A549 (cell line): ENCODE data around the gene MED26. TPM values are rescaled to one million over a fixed set of nuclear protein-coding genes. Genes with fewer than 3 reads are reported as not detected.

ENCODE experiments used
- ATAC-seq, 2 experiments: fragments of 200-7000 bp in 1 of 2; fragments of >200 bp in 1 of 2; cut with Nextera tagmentation in 1 of 2; cut with Tn5 transposase in 1 of 2; 3 replicates each; pipeline versions ENCODE4 v1.8.0 to v1.9.1; 2018 to 2020; ENCODE audit warnings: mild to moderate bottlenecking in 1 of 2, moderate library complexity in 1 of 2
- CTCF ChIA-PET: fragments of 300-600 bp; sonication (Branson Sonifier 250); formaldehyde crosslinking; extraction: SDS; loops from one replicate; lab custom pipeline; 2021; ENCODE audit warnings: antibody characterized with exemption, inconsistent platforms; lab: Yijun Ruan, JAX
- POLR2A ChIA-PET: fragments of 350-600 bp; formaldehyde crosslinking; extraction: SDS; loops from one replicate; lab custom pipeline; 2021; ENCODE audit warnings: antibody characterized with exemption, inconsistent platforms; lab: Yijun Ruan, JAX
- DNase-seq, 2 experiments: peaks; one replicate each; pipeline versions ENCODE4 v3.0.0 to v3.0.0-alpha.2; 2011 to 2016; ENCODE audit warnings: low read depth in 1 of 2, low spot score in 1 of 2
- FAIRE-seq: peaks from 2 replicates; lab custom pipeline; 2011; peaks lifted over from hg19 to GRCh38; lab: Jason Lieb, UNC
- H3K27ac ChIP-seq, 2 experiments: fragments of >200 bp; sonication (Bioruptor Twin); formaldehyde crosslinking; 3 replicates each; pipeline ENCODE4 v1.5.1; 2016 to 2017
- H3K4me1 ChIP-seq: fragments of >200 bp; sonication (Bioruptor Twin); formaldehyde crosslinking; 3 replicates; pipeline ENCODE4 v1.6.1; 2016
- H3K4me2 ChIP-seq: fragments of >200 bp; sonication (Bioruptor Twin); formaldehyde crosslinking; 3 replicates; pipeline ENCODE4 v1.6.1; 2016
- H3K4me3 ChIP-seq: fragments of >200 bp; sonication (Bioruptor Twin); formaldehyde crosslinking; 3 replicates; pipeline ENCODE4 v1.5.1; 2016
- H3K9me3 ChIP-seq: fragments of >200 bp; sonication (Bioruptor Twin); formaldehyde crosslinking; 3 replicates; pipeline ENCODE4 v1.6.1; 2016
- BCL3 ChIP-seq: fragments of >200 bp; sonication (Bioruptor Twin); formaldehyde crosslinking; IDR thresholded peaks from 3 replicates; pipeline ENCODE4 v1.6.1; 2016
- E2F6 ChIP-seq: IDR thresholded peaks from 2 replicates; pipeline ENCODE4 v1.6.1; 2012; ENCODE audit warnings: low read depth, borderline replicate concordance
- EHMT2 ChIP-seq: fragments of 200-600 bp; sonication (generic); IDR thresholded peaks from 2 replicates; pipeline ENCODE4 v1.6.1; 2016; ENCODE audit warnings: antibody characterized with exemption, low read depth, mild to moderate bottlenecking, moderate library complexity
- ESRRA ChIP-seq: fragments of 150-350 bp; IDR thresholded peaks from 2 replicates; pipeline ENCODE4 v1.6.1; 2014; ENCODE audit warnings: mild to moderate bottlenecking, low read length, borderline replicate concordance
- HDAC2 ChIP-seq: fragments of 200-600 bp; sonication (generic); IDR thresholded peaks from 2 replicates; pipeline ENCODE4 v1.6.1; 2016
- HEYL ChIP-seq: fragments of 250-450 bp; sonication (Bioruptor Pico); IDR thresholded peaks from 2 replicates; pipeline ENCODE4 v1.8.0; 2021; ENCODE audit warnings: mild to moderate bottlenecking, moderate library complexity
- HOXB13 ChIP-seq: fragments of 250-450 bp; sonication (Bioruptor Pico); IDR thresholded peaks from 2 replicates; pipeline ENCODE4 v1.5.0; 2020; ENCODE audit warnings: low read depth, mild to moderate bottlenecking, moderate library complexity
- JUN ChIP-seq, 2 experiments: fragments of >200 bp; sonication (Bioruptor Twin); formaldehyde crosslinking; IDR thresholded peaks; 2 replicates in 1 of 2; 3 replicates in 1 of 2; pipeline ENCODE4 v1.6.1; 2016 to 2017
- KDM1A ChIP-seq: fragments of 200-600 bp; sonication (generic); IDR thresholded peaks from 2 replicates; pipeline ENCODE4 v1.6.1; 2016; ENCODE audit warnings: low read depth, mild to moderate bottlenecking
- KDM5A ChIP-seq: fragments of 200-600 bp; sonication (generic); IDR thresholded peaks from 2 replicates; pipeline ENCODE4 v1.6.1; 2016; ENCODE audit warnings: antibody characterized with exemption, mild to moderate bottlenecking
- MAZ ChIP-seq: fragments of 150-350 bp; IDR thresholded peaks from 2 replicates; pipeline ENCODE4 v1.6.1; 2014; ENCODE audit warnings: antibody characterized with exemption, low read depth, low read length, borderline replicate concordance
- MYC ChIP-seq: IDR thresholded peaks from 2 replicates; pipeline ENCODE4 v1.6.1; 2012; ENCODE audit warnings: mild to moderate bottlenecking, inconsistent platforms, low read length, improper control_type of control experiment, borderline replicate concordance
- NPAS2 ChIP-seq: fragments of 250-450 bp; sonication (Bioruptor Pico); IDR thresholded peaks from 2 replicates; pipeline ENCODE4 v1.8.0; 2022; ENCODE audit warnings: mild to moderate bottlenecking, moderate library complexity, borderline replicate concordance
- NR3C1 ChIP-seq: fragments of >200 bp; sonication (Bioruptor Twin); formaldehyde crosslinking; IDR thresholded peaks from 3 replicates; pipeline ENCODE4 v1.6.1; 2017
- PHF8 ChIP-seq: fragments of 200-600 bp; sonication (generic); IDR thresholded peaks from 2 replicates; pipeline ENCODE4 v1.6.1; 2016; ENCODE audit warnings: low read depth, mild to moderate bottlenecking, antibody characterized with exemption, moderate library complexity, borderline replicate concordance
- POLR2AphosphoS2 ChIP-seq: conservative IDR thresholded peaks from 2 replicates; pipeline ENCODE4 v1.6.1; 2012; ENCODE audit warnings: low read length, improper control_type of control experiment, inconsistent platforms
- RARB ChIP-seq: fragments of 250-450 bp; sonication (Bioruptor Pico); IDR thresholded peaks from 2 replicates; pipeline ENCODE4 v1.8.0; 2021; ENCODE audit warnings: mild to moderate bottlenecking, moderate library complexity
- RFX5 ChIP-seq: fragments of 450-650 bp; IDR thresholded peaks from 2 replicates; pipeline ENCODE4 v1.7.1; 2014; ENCODE audit warnings: antibody characterized with exemption, mild to moderate bottlenecking, moderate library complexity
- SMC3 ChIP-seq: fragments of >200 bp; sonication (Bioruptor Twin); formaldehyde crosslinking; IDR thresholded peaks from 3 replicates; pipeline ENCODE4 v1.6.1; 2018; ENCODE audit warnings: inconsistent platforms
- SREBF2 ChIP-seq: fragments of 450-650 bp; IDR thresholded peaks from 2 replicates; pipeline ENCODE4 v1.6.1; 2014; ENCODE audit warnings: mild to moderate bottlenecking, moderate library complexity
- TFCP2L1 ChIP-seq: fragments of 250-450 bp; sonication (Bioruptor Pico); IDR thresholded peaks from 2 replicates; pipeline ENCODE4 v1.5.0; 2021; ENCODE audit warnings: mild to moderate bottlenecking
- TP53 ChIP-seq: fragments of 250-450 bp; sonication (Bioruptor Pico); IDR thresholded peaks from 2 replicates; pipeline ENCODE4 v1.5.0; 2021; ENCODE audit warnings: mild to moderate bottlenecking, moderate library complexity
- USF2 ChIP-seq: fragments of 450-650 bp; IDR thresholded peaks from 2 replicates; pipeline ENCODE4 v1.6.1; 2014; ENCODE audit warnings: antibody characterized with exemption
- ZC3H11A ChIP-seq: fragments of 450-650 bp; IDR thresholded peaks from 2 replicates; pipeline ENCODE4 v1.6.1; 2014; ENCODE audit warnings: antibody characterized with exemption, mild to moderate bottlenecking
- ZFP36 ChIP-seq: fragments of 450-650 bp; IDR thresholded peaks from 2 replicates; pipeline ENCODE4 v1.6.1; 2014; ENCODE audit warnings: borderline replicate concordance; ENCODE audit not compliant: partially characterized antibody
- ZNF302 ChIP-seq: fragments of 250-450 bp; sonication (Bioruptor Pico); IDR thresholded peaks from 2 replicates; pipeline ENCODE4 v1.9.0; 2021; ENCODE audit warnings: inconsistent platforms, mild to moderate bottlenecking, moderate library complexity
- ZSCAN20 ChIP-seq: fragments of 250-450 bp; sonication (Bioruptor Pico); IDR thresholded peaks from 2 replicates; pipeline ENCODE4 v1.8.0; 2022; ENCODE audit warnings: mild to moderate bottlenecking, moderate library complexity
- WGBS: methylation state at CpG from one replicate; pipeline ENCODE4 v1.1.6; 2017; ENCODE audit errors: missing lambda C conversion rate; 5-methylcytosine and 5-hydroxymethylcytosine counted together
- polyA plus RNA-seq, 4 experiments: library from polyadenylated mRNA; depleted of rRNA in 3 of 4; stranded (reverse); fragments of >200 nt; fragmentation: RNase III in 1 of 4; extraction: RNeasy Plus Mini Kit Qiagen cat#74134 plus additional on column Dnase treatment in 1 of 4; gene quantifications; 2 replicates in 3 of 4; 3 replicates in 1 of 4; pipeline ENCODE4 v1.2.3, GENCODE V29; 2011 to 2017
- TF ChIP-seq, protein P1 (sequence below): fragments of >200 bp; sonication (Bioruptor Twin); formaldehyde crosslinking; IDR thresholded peaks from 2 replicates; pipeline ENCODE4 v1.6.1; 2016
- TF ChIP-seq, protein P2 (sequence below): fragments of 250-450 bp; sonication (Bioruptor Pico); IDR thresholded peaks from 2 replicates; pipeline ENCODE4 v1.5.0; 2021; ENCODE audit warnings: mild to moderate bottlenecking, moderate library complexity, borderline replicate concordance

The MED26 gene
- polyA plus RNA-seq, 2 of the 4 experiments (the other 2 are of a cell fraction), result 2.4 to 3.6 TPM

DNA sequence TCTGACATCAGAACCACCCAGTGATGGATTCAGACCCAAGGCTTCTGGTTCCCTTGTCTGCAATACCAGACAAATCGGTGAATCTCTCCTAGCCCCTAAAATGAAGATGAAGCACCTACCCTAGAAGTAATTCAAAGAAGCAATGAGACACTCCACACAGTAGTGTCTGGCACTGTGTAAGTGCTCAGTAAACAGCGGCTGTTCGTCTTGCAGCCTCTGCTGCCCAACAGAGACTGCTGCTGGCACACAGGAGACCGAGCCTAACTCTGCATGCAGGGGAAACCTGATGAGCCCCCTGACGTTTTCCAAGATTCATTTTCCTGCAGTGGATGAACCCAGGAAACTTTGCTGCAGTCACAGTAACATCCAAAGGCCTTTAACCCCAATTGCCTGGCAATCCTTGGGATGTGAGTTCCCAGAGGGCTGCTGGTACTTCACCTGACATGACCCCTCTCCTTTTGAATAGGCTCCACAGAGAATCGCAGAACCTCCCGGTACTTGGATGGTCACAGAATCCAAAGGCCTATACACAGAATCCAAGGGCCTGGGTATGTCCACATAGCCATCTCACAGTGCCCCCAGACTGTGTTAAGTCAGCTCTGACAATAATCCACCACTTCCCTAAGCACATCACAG is 6.7 kb downstream of the MED26 start:
- no peak overlapping the region for H3K4me3 ChIP-seq
- H3K4me2 ChIP-seq, result no peak overlapping the region
- H3K4me1 ChIP-seq, result peaks cover 6% of the 10 kb centered on the region; the same call in 2 of the 3 replicates
- FAIRE-seq, result no peak
- no peak for DNase-seq
- WGBS, result 83% methylated on average over 6 of the region's 7 CpGs
- TF ChIP-seq POLR2AphosphoS2 (no peak), SREBF2 (no peak), NPAS2 (no peak), HEYL (no peak), TP53 (CRISPR knock-in tag) (no peak), SMC3 (no peak), HOXB13 (CRISPR knock-in tag) (no peak), USF2 (no peak), JUN (IDR thresholded peaks at IDR 0.05) (no peak), ESRRA (no peak), PHF8 (no peak)
- TF ChIP-seq, protein P1, sequence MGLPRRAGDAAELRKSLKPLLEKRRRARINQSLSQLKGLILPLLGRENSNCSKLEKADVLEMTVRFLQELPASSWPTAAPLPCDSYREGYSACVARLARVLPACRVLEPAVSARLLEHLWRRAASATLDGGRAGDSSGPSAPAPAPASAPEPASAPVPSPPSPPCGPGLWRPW, result no peak
- ATAC-seq, result no peak
- ChIA-PET POLR2A (no interaction called here), CTCF (no interaction called here)
- H3K9me3 ChIP-seq, result no peaks in the 10 kb centered on the region
- no peak overlapping the region for H3K27ac ChIP-seq

DNA sequence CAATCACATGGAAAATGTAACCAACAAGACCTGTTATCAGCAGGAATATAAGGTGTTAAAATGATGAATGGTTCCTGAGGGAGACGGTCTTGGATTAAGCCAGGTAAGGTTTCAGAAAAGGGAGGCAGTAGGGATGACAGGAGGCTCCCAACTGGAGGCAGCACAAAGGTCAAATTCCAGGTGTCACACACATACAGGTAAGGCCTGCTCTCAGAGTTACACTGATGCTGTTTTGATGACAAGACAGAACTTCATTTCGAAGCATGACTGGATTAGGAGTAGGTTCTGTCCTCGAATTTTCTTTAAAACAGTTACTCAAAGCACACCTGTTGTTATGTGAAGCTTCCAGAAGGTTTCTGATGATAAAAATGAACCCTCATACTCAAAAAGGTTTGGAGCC is 7.4 kb downstream of the MED26 start:
- H3K27ac ChIP-seq, result no peak overlapping the region
- no peak for FAIRE-seq
- WGBS, result 80% methylated on average over 3 of the region's 3 CpGs
- CTCF ChIA-PET, result no interaction called here
- no peak for TF ChIP-seq EHMT2
- TF ChIP-seq ZSCAN20 (CRISPR knock-in tag), result no peak
- no peak for TF ChIP-seq KDM5A
- no peak for TF ChIP-seq E2F6
- no peak for TF ChIP-seq TFCP2L1 (CRISPR knock-in tag)
- no peaks in the 10 kb centered on the region for H3K9me3 ChIP-seq
- DNase-seq, result no peak
- H3K4me3 ChIP-seq, result no peak overlapping the region
- no peaks in the 10 kb centered on the region for H3K4me1 ChIP-seq
- H3K4me2 ChIP-seq, result no peak overlapping the region
- POLR2A ChIA-PET, result no interaction called here
- ATAC-seq, result no peak

DNA sequence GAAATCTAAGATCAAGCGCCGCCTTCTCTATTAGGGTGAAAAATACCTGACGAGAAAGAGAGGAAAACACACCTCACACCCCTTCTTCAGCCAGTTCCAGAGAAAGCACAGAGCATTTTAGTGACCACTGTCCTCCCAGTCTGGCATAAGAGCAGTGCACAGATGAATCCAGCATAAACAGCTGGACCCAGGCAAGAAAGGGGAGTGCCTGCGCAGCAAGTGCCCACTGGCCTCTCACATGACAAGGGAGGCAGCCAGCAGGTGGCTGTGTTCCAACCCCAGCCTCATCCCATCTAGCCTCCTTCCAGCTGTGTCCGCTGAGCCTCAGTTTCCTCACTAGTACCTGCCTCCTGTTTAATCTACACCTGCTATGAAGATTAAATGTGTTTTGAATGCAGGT is 8.0 kb downstream of the MED26 start:
- FAIRE-seq, result no peak
- Histone ChIP-seq H3K4me3 (no peak overlapping the region), H3K4me1 (no peaks in the 10 kb centered on the region), H3K4me2 (no peak overlapping the region), H3K9me3 (no peaks in the 10 kb centered on the region), H3K27ac (no peak overlapping the region)
- no peak for ATAC-seq
- ChIA-PET CTCF (no interaction called here), POLR2A (no interaction called here)
- DNase-seq, result no peak
- no peak for TF ChIP-seq KDM1A
- TF ChIP-seq ZSCAN20 (CRISPR knock-in tag), result no peak
- no peak for TF ChIP-seq TFCP2L1 (CRISPR knock-in tag)
- no peak for TF ChIP-seq MAZ
- TF ChIP-seq SMC3, result no peak
- TF ChIP-seq ZC3H11A, result no peak
- TF ChIP-seq E2F6, result no peak
- TF ChIP-seq BCL3, result no peak
- no peak for TF ChIP-seq EHMT2
- TF ChIP-seq, protein P1, result no peak
- no peak for TF ChIP-seq POLR2AphosphoS2
- TF ChIP-seq SREBF2, result no peak
- TF ChIP-seq ZFP36, result no peak
- TF ChIP-seq RFX5, result no peak
- TF ChIP-seq RARB (CRISPR knock-in tag), result no peak
- TF ChIP-seq NR3C1, result no peak
- TF ChIP-seq MYC, result no peak
- TF ChIP-seq HDAC2, result no peak
- TF ChIP-seq, protein P2, sequence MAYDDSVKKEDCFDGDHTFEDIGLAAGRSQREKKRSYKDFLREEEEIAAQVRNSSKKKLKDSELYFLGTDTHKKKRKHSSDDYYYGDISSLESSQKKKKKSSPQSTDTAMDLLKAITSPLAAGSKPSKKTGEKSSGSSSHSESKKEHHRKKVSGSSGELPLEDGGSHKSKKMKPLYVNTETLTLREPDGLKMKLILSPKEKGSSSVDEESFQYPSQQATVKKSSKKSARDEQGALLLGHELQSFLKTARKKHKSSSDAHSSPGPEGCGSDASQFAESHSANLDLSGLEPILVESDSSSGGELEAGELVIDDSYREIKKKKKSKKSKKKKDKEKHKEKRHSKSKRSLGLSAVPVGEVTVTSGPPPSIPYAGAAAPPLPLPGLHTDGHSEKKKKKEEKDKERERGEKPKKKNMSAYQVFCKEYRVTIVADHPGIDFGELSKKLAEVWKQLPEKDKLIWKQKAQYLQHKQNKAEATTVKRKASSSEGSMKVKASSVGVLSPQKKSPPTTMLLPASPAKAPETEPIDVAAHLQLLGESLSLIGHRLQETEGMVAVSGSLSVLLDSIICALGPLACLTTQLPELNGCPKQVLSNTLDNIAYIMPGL, result no peak
- no peak for TF ChIP-seq ZNF302 (CRISPR knock-in tag)
- 98% methylated on average over 5 of the region's 5 CpGs for WGBS
